Ovary (tissue), 3 donors: ENCODE data around the gene TTC29.
"Not testable (repeated sequence)": the region's sequence is repeated elsewhere in the genome, so short reads cannot be mapped to it uniquely, and the experiment has no call there.

Experiments used
- CTCF ChIP-seq, 3 donors: fragments of 450-650 bp in 2 of 3; fragments of 200-600 bp in 1 of 3; IDR thresholded peaks; one replicate each; pipeline versions ENCODE4 v1.5.1 to v1.8.0; 2016 to 2022; ENCODE audit warnings: antibody characterized with exemption in 3 of 3, mild to moderate bottlenecking in 1 of 3
- POLR2A ChIP-seq: fragments of 450-650 bp; IDR thresholded peaks from one replicate; pipeline ENCODE4 v1.6.1; 2017; ENCODE audit warnings: antibody characterized with exemption, mild to moderate bottlenecking, moderate library complexity
- donor health status: DM: no; HTN: no; CAD: no.

GRCh38 chr4:146663968-146664311 is 281.7 kb downstream of the TTC29 start:
- not testable (repeated sequence) for TF ChIP-seq CTCF (IDR thresholded peaks at IDR 0.05); POLR2A
